ENCODE data around the gene TAF9.

DNA sequence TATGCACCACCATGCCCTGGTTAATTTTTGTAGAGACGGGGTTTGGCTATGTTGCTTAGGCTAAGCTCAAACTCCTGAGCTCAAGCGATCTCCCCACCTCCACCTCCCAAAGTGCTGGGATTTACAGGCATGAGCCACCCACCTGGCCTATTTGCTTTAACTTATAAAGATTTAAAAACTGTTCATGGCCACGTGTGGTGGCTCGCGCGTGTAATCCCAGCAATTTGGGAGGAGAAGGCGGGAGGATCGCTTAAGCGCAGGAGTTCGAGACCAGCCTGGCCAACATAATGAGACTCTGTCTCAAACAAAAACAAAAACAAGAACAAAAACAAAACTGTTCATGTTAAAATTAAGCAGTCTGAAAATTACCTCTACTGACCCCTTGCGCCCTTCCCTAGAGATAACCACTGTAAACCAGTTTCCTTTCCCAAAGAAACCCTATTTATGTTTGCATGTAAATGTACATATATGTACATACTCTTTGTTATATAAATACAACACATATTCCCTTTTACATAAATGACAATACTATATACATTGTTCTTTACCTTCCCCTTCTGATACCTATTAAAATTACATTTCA is 1.5 kb downstream of the TAF9 start:
- TF ChIP-seq, protein P1, sequence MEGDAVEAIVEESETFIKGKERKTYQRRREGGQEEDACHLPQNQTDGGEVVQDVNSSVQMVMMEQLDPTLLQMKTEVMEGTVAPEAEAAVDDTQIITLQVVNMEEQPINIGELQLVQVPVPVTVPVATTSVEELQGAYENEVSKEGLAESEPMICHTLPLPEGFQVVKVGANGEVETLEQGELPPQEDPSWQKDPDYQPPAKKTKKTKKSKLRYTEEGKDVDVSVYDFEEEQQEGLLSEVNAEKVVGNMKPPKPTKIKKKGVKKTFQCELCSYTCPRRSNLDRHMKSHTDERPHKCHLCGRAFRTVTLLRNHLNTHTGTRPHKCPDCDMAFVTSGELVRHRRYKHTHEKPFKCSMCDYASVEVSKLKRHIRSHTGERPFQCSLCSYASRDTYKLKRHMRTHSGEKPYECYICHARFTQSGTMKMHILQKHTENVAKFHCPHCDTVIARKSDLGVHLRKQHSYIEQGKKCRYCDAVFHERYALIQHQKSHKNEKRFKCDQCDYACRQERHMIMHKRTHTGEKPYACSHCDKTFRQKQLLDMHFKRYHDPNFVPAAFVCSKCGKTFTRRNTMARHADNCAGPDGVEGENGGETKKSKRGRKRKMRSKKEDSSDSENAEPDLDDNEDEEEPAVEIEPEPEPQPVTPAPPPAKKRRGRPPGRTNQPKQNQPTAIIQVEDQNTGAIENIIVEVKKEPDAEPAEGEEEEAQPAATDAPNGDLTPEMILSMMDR (IDR thresholded peaks at IDR 0.05): no peak
- no peak for TF ChIP-seq POLR2A (IDR thresholded peaks at IDR 0.05)

Data from lower leg skin (tissue), 3 donors.